Measurements from ENCODE around the gene AFF3. TPM values are rescaled to one million over a fixed set of nuclear protein-coding genes. Genes with fewer than 3 reads are reported as not detected.

The AFF3 gene
- total RNA-seq, 4 donors from 2014 or later: 3.1 to 5.0 (median 3.7) TPM

GRCh38 chr2:99772591-99773331 lies 369.6 kb downstream of the AFF3 start:
- Histone ChIP-seq H3K4me3 (no peak overlapping the region), H3K27ac (no peak overlapping the region), H3K27me3 (no peaks in the 10 kb centered on the region), H3K36me3 (no peaks in the 10 kb centered on the region), H3K9me3 (no peaks in the 10 kb centered on the region), H3K4me1 (no peaks in the 10 kb centered on the region)
- WGBS: 68% methylated on average over 7 of the region's 7 CpGs
- TF ChIP-seq CTCF (IDR thresholded peaks at IDR 0.05) (no peak), POLR2AphosphoS5 (IDR thresholded peaks at IDR 0.05) (no peak), POLR2A (IDR thresholded peaks at IDR 0.05) (no peak), EP300 (IDR thresholded peaks at IDR 0.05) (no peak)
- DNase-seq (ENCODE audit: low spot score in 2 of 2): no peak

- Histone ChIP-seq H3K36me3 (no peaks in the 10 kb centered on the region), H3K4me3 (no peak overlapping the region), H3K27ac (no peak overlapping the region), H3K27me3 (no peaks in the 10 kb centered on the region), H3K4me1 (no peaks in the 10 kb centered on the region), H3K9me3 (no peaks in the 10 kb centered on the region)
- 82% methylated on average over 13 of the region's 13 CpGs for WGBS
- DNase-seq (ENCODE audit: low spot score in 2 of 2): no peak
- no peak for TF ChIP-seq POLR2AphosphoS5 (IDR thresholded peaks at IDR 0.05)
- no peak for TF ChIP-seq EP300 (IDR thresholded peaks at IDR 0.05)
- TF ChIP-seq POLR2A (IDR thresholded peaks at IDR 0.05): no peak
Measured at GRCh38 chr2:99771681-99772333, 370.6 kb downstream of the AFF3 start.

GRCh38 chr2:99770876-99771275 lies 371.5 kb downstream of the AFF3 start:
- H3K4me1 ChIP-seq: no peaks in the 10 kb centered on the region
- no peaks in the 10 kb centered on the region for H3K27me3 ChIP-seq
- no peak for TF ChIP-seq EP300 (IDR thresholded peaks at IDR 0.05)
- no peak for TF ChIP-seq POLR2AphosphoS5 (IDR thresholded peaks at IDR 0.05)
- no peak for TF ChIP-seq CTCF (IDR thresholded peaks at IDR 0.05)
- TF ChIP-seq POLR2A (IDR thresholded peaks at IDR 0.05): no peak
- no peak overlapping the region for H3K4me3 ChIP-seq
- no peak overlapping the region for H3K27ac ChIP-seq
- no peaks in the 10 kb centered on the region for H3K36me3 ChIP-seq
- no peaks in the 10 kb centered on the region for H3K9me3 ChIP-seq
- WGBS: 42% methylated on average over 2 of the region's 2 CpGs
- no peak for DNase-seq (ENCODE audit: low spot score in 2 of 2)

- H3K9me3 ChIP-seq: no peaks in the 10 kb centered on the region
- TF ChIP-seq CTCF (IDR thresholded peaks at IDR 0.05) (no peak), POLR2AphosphoS5 (IDR thresholded peaks at IDR 0.05) (no peak), EP300 (IDR thresholded peaks at IDR 0.05) (no peak), POLR2A (IDR thresholded peaks at IDR 0.05) (no peak)
- 70% methylated on average over 4 of the region's 4 CpGs for WGBS
- H3K27me3 ChIP-seq: no peaks in the 10 kb centered on the region
- H3K27ac ChIP-seq: no peak overlapping the region
- DNase-seq (ENCODE audit: low spot score in 2 of 2): no peak
- no peak overlapping the region for H3K4me3 ChIP-seq
- H3K4me1 ChIP-seq: no peaks in the 10 kb centered on the region
- H3K36me3 ChIP-seq: no peaks in the 10 kb centered on the region
Measured at GRCh38 chr2:99765731-99766318, 376.6 kb downstream of the AFF3 start.

- Histone ChIP-seq H3K27me3 (no peaks in the 10 kb centered on the region), H3K27ac (no peak overlapping the region), H3K4me1 (no peaks in the 10 kb centered on the region), H3K4me3 (no peak overlapping the region), H3K9me3 (no peaks in the 10 kb centered on the region), H3K36me3 (no peaks in the 10 kb centered on the region)
- TF ChIP-seq POLR2AphosphoS5 (IDR thresholded peaks at IDR 0.05) (no peak), POLR2A (IDR thresholded peaks at IDR 0.05) (no peak), CTCF (IDR thresholded peaks at IDR 0.05) (no peak), EP300 (IDR thresholded peaks at IDR 0.05) (no peak)
- 81% methylated on average over 6 of the region's 6 CpGs for WGBS
- DNase-seq (ENCODE audit: low spot score in 2 of 2): no peak
Measured at GRCh38 chr2:99763764-99764163, 378.6 kb downstream of the AFF3 start.
